ENCODE results near the gene ATP2A1.

ATP2A1 gene

DNA sequence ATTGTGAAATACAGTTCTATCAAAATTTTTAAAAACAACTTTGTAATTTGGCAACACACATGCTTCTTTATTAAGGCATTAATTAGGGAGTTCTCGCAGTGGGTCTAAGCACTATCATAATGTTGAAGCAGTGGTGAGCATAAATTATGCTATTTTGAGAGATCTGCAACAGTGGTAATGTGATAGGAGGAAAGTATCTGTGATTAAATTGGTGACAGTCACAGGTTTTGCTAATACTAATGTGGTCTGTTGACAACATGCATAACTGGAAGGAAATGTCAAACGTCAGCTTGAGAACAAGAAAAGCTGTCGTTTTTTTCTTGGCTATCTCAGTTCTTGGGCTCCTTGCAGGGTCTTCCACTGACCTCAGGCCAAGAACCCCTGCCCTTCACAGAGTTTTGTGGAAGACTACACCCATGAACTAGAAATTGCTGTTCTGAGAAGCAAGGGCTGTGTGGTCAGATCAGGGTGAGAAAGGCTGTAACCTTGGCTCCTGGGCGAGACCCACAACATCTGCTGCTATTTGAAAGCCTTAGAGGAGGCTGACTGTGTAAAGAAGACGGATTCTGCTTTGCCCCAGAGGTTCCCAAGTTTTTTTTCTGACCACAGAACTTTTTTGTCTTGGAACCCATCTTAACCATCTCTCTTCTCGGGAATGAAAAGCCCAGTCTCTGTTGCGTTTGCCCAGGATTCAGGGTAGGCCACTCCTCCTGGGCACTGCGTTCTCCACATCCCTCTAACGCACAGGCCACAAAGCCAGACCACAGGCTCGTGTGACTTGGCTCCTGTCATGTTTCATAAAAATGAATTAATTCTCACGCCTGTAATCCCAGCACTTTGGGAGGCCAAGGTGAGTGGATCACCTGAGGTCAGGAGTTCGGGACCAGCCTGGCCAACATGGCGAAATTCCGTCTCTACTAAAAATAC is 13.9 kb downstream of the ATP2A1 start:
- TF ChIP-seq CTCF (IDR thresholded peaks at IDR 0.05; ENCODE audit: control insufficient read depth, insufficient read depth, low read depth, low read length, missing control alignments), result no peak
- no peak overlapping the region for H3K4me3 ChIP-seq (ENCODE audit: control insufficient read depth, low read depth, low read length)
- DNase-seq (ENCODE audit: low read depth), result no peak

- no peak for TF ChIP-seq CTCF (IDR thresholded peaks at IDR 0.05; ENCODE audit: control insufficient read depth, insufficient read depth, low read depth, low read length, missing control alignments)
- H3K4me3 ChIP-seq (ENCODE audit: control insufficient read depth, low read depth, low read length), result no peak overlapping the region
These were observed 15.0 kb downstream of the ATP2A1 start for GRCh38 chr16:28893291-28893690.

GRCh38 chr16:28895609-28896008 is 17.3 kb downstream of the ATP2A1 start:
- no peak overlapping the region for H3K4me3 ChIP-seq (ENCODE audit: control insufficient read depth, low read depth, low read length)
- DNase-seq (ENCODE audit: low read depth), result no peak
- no peak for TF ChIP-seq CTCF (IDR thresholded peaks at IDR 0.05; ENCODE audit: control insufficient read depth, insufficient read depth, low read depth, low read length, missing control alignments)

More at GRCh38 chr16:28893291-28893690, 15.0 kb downstream of the ATP2A1 start:
- DNase-seq (ENCODE audit: low read depth), result no peak

GRCh38 chr16:28897826-28898225 is 19.5 kb downstream of the ATP2A1 start:
- H3K4me3 ChIP-seq (ENCODE audit: control insufficient read depth, low read depth, low read length), result no peak overlapping the region
- no peak for TF ChIP-seq CTCF (IDR thresholded peaks at IDR 0.05; ENCODE audit: control insufficient read depth, insufficient read depth, low read depth, low read length, missing control alignments)
- no peak for DNase-seq (ENCODE audit: low read depth)

DNA sequence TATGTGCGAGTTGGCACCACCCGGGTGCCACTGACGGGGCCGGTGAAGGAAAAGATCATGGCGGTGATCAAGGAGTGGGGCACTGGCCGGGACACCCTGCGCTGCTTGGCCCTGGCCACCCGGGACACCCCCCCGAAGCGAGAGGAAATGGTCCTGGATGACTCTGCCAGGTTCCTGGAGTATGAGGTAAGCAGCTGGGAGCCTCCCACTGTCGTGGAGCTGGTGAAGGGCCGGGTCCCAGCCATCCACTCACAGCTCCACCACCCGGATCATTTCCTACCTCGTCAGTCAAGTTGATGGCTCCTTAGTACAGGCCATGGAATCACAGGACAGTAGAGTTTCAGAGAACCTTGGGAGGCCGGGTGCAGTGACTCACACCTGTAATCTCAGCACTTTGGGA is 20.0 kb downstream of the ATP2A1 start:
- no peak for TF ChIP-seq CTCF (IDR thresholded peaks at IDR 0.05; ENCODE audit: control insufficient read depth, insufficient read depth, low read depth, low read length, missing control alignments)
- DNase-seq (ENCODE audit: low read depth), result no peak
- no peak overlapping the region for H3K4me3 ChIP-seq (ENCODE audit: control insufficient read depth, low read depth, low read length)

- no peak for DNase-seq (ENCODE audit: low read depth)
- TF ChIP-seq CTCF (IDR thresholded peaks at IDR 0.05; ENCODE audit: control insufficient read depth, insufficient read depth, low read depth, low read length, missing control alignments), result no peak
- no peak overlapping the region for H3K4me3 ChIP-seq (ENCODE audit: control insufficient read depth, low read depth, low read length)
These were observed 20.7 kb downstream of the ATP2A1 start for GRCh38 chr16:28898942-28899341.
